Measurements from ENCODE around the gene RFXANK.

RFXANK gene

DNA sequence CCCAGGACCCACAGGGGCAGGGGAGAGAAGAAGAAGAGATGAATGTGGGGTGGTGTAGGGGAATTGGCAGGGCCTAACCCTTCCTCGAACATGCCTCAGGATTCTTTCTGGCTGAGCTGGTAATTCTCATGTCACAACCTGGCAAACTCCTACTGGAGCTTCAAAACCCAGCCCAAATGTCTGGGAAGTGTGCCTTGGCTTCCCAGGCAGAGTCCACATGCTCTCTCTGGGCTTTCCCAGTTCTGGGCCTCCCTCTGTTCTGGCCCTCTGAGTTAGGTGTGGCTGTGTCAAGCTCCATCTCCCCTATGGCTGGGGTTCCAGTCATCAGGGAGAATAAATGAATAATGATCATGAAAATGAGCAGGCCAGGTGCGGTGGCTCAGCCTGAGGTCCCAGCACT is 42.6 kb upstream of the RFXANK start:
- TF ChIP-seq, protein P1, sequence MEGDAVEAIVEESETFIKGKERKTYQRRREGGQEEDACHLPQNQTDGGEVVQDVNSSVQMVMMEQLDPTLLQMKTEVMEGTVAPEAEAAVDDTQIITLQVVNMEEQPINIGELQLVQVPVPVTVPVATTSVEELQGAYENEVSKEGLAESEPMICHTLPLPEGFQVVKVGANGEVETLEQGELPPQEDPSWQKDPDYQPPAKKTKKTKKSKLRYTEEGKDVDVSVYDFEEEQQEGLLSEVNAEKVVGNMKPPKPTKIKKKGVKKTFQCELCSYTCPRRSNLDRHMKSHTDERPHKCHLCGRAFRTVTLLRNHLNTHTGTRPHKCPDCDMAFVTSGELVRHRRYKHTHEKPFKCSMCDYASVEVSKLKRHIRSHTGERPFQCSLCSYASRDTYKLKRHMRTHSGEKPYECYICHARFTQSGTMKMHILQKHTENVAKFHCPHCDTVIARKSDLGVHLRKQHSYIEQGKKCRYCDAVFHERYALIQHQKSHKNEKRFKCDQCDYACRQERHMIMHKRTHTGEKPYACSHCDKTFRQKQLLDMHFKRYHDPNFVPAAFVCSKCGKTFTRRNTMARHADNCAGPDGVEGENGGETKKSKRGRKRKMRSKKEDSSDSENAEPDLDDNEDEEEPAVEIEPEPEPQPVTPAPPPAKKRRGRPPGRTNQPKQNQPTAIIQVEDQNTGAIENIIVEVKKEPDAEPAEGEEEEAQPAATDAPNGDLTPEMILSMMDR (IDR thresholded peaks at IDR 0.05; ENCODE audit: borderline replicate concordance, control extremely low read depth, extremely low read depth, insufficient read depth, missing control alignments) = no peak
- DNase-seq (ENCODE audit: low spot score) = no peak
- in situ Hi-C loops (cut with MboI; ENCODE audit: low sequenced_read_pairs, unreplicated experiment) = no loop called here

DNA sequence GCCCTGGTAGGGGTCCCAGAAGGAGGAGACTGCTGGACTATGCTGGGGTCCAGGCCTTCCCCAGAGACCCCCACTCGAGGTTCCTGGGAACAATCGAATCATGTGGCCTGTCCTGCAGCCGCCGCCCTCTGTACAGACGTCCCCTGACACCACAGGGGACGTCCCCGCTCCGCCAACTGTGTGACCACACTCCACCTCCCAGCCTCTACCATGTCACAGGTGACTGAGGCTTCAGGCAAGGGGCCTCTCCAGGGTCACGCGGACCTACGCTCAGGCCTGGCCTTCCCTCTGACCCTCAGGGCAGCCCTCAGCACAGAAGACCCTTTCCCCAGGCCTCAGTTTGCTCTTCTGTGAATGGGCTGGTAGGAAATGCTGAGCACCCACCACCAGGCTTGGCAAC is 40.6 kb upstream of the RFXANK start:
- TF ChIP-seq, protein P1 (IDR thresholded peaks at IDR 0.05; ENCODE audit: borderline replicate concordance, control extremely low read depth, extremely low read depth, insufficient read depth, missing control alignments) = no peak
- in situ Hi-C loops (cut with MboI; ENCODE audit: low sequenced_read_pairs, unreplicated experiment) = no loop called here

DNA sequence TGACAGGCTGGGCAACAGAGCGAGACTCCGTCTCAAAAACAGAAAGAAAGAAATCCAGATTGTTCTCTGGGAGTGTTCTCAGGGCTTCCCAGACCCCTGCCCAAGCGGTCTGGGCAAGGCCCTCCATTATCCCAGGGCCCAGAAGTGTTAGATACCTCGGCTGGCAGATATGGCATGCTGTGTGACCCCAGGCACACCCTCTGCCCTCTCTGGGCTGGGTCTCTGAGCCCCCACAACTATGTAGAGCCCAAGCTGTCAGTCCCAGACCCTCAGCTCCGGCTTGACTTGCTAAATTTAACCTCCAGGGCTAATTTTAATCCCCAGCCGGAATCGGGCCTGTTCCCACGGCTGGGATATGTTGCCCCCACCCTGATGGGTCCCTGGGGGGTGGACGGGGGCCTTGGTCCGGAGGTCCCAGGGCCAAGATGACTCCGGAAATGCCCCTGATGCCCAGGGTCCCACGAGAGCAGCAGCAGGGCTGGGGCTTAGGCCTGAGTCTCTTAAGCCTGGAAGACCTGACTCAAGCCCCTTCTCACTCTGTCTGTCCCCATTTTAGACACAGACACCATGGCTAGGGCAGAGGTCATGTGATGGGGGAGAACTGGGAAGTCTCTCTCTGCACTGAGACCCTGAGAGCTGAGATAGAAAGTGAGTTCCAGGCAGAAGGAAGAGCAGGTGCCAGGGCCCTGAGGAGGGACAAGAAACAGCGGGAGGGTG is 39.2 kb upstream of the RFXANK start:
- in situ Hi-C loops (cut with MboI; ENCODE audit: low sequenced_read_pairs, unreplicated experiment) = no loop called here
- DNase-seq (ENCODE audit: low spot score) = no peak
- TF ChIP-seq, protein P1 (IDR thresholded peaks at IDR 0.05; ENCODE audit: borderline replicate concordance, control extremely low read depth, extremely low read depth, insufficient read depth, missing control alignments) = no peak

More for the DNA sequence above, 40.6 kb upstream of the RFXANK start:
- DNase-seq (ENCODE audit: low spot score) = peak; percentile 73

DNA sequence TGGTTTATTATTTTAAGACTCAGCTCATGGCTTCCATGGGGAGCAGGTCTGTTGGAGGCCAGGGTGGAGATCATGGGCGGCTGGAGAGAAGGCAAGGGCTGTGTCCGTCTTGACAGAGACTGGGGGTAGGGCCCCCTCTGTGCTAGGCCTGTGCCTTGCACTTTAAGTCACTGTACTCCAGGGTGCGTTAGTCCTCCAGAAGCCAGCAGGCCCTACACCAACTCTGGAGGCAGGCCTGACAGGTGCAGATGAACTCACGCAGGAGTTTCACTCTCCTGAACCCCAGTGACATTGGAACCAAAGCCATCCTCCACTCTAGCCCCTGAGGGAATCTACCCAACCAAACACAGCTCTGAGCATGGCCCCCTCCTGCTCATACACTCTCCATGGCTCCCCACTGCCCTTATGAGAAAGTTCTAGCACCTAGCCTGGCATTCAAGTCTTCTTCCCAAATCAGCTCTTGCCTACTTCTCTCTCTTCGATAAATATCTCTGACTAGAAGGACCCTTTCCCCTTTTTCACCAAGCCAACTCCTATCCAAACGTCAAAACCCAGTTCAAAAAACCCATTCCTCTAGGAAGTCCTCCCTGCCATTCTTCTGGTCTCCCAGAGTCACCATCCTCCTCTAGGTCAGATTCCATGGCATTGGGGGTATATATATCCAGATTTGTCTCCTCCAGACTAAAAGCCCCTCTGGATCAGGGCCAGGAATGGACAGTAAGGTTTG is 37.1 kb upstream of the RFXANK start:
- TF ChIP-seq, protein P1 (IDR thresholded peaks at IDR 0.05; ENCODE audit: borderline replicate concordance, control extremely low read depth, extremely low read depth, insufficient read depth, missing control alignments) = no peak
- no peak for DNase-seq (ENCODE audit: low spot score)
- in situ Hi-C loops (cut with MboI; ENCODE audit: low sequenced_read_pairs, unreplicated experiment) = no loop called here

DNA sequence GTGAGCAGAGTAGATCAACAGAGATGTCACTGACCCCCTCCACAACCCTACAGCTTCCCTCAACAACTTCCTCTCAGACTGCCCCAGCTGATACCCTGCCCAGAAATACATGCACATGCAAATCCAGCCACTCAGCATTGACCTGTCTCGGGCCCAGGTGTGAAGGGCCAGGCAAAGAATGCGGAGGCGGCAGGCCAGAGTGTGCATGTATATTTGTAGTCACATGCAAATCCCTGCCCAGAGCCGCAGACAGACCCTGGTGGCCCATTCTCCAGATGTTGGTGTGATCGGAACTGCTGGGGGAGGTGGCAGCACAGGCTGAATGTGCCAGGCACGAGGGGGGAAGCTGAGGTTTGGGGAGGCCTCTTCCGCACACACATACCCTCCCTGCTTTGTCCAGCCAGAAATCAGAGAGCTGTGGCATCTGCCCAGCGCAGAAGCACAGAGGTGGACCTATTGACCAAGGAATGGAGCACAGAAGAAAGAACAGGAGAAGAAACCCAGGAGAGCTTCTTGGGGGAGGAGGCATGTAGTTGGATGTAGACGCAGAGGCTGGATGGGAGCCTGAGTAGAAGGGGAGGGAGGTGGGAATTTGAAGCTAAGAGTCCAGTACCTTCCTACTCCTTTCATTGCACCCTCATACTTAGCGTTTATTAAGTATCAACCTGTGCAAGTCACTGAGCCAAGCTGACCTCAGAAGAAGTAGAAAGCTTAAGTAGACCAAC is 36.4 kb upstream of the RFXANK start:
- DNase-seq (ENCODE audit: low spot score) = peak; percentile 70
- in situ Hi-C loops (cut with MboI; ENCODE audit: low sequenced_read_pairs, unreplicated experiment) = no loop called here
- TF ChIP-seq, protein P1 (IDR thresholded peaks at IDR 0.05; ENCODE audit: borderline replicate concordance, control extremely low read depth, extremely low read depth, insufficient read depth, missing control alignments) = no peak

DNA sequence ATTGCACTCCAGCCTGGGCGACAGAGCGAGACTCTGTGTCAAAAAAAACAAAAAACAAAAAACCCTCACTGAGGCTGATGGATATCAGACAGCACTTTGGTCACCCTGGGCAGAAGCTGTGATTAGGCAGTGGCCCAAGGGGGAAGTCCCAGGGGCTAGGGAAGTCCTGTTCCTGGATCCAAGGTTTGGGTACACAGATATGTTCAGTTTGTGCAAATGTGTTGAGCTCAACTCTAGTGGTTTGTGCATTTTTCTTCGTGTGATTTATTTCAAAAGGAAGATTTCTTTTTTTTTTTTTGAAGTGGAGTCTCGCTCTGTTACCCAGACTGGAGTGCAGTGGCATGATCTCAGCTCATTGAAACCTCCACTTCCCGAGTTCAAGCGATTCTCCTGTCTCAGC is 34.2 kb upstream of the RFXANK start:
- DNase-seq (ENCODE audit: low spot score) = no peak
- in situ Hi-C loops (cut with MboI; ENCODE audit: low sequenced_read_pairs, unreplicated experiment) = no loop called here
- TF ChIP-seq, protein P1 (IDR thresholded peaks at IDR 0.05; ENCODE audit: borderline replicate concordance, control extremely low read depth, extremely low read depth, insufficient read depth, missing control alignments) = no peak
